ENCODE measurements around the gene KERA. TPM values are rescaled to one million over a fixed set of nuclear protein-coding genes. Genes with fewer than 3 reads are reported as not detected.

The KERA gene
- total RNA-seq = not detected

GRCh38 chr12:91057368-91058165 lies at the start of gene KERA:
KERA (minus strand) TSS chr12:91058024; CDS start chr12:91056281, 1,743 bp downstream.
- TF ChIP-seq POLR2A (IDR thresholded peaks at IDR 0.05) = no peak
- H3K27me3 ChIP-seq = no peaks in the 10 kb centered on the region

GRCh38 chr12:91106283-91106682 lies 48.5 kb upstream of the KERA start:
- H3K4me3 ChIP-seq = no peak overlapping the region

More at GRCh38 chr12:91057368-91058165, at the start of gene KERA:
- Histone ChIP-seq H3K4me3 (no peak within 1 kb of the TSS), H3K9me3 (no peaks in the 10 kb centered on the region), H3K36me3 (no peaks in the 10 kb centered on the region), H3K4me1 (no peaks in the 10 kb centered on the region), H3K27ac (no peak within 1 kb of the TSS)
- 27% methylated on average over 9 of the region's 9 CpGs for WGBS
- no peak for DNase-seq (ENCODE audit: low spot score in 2 of 2)

GRCh38 chr12:91105807-91106206 lies 48.0 kb upstream of the KERA start:
- Histone ChIP-seq H3K27me3 (no peaks in the 10 kb centered on the region), H3K36me3 (no peaks in the 10 kb centered on the region), H3K4me3 (no peak overlapping the region), H3K4me1 (no peaks in the 10 kb centered on the region), H3K27ac (peak overlapping the region; percentile 6), H3K9me3 (no peaks in the 10 kb centered on the region)
- DNase-seq (ENCODE audit: low spot score in 2 of 2) = no peak
- TF ChIP-seq POLR2A (IDR thresholded peaks at IDR 0.05) = no peak
- no peak for TF ChIP-seq CTCF (IDR thresholded peaks at IDR 0.05)
- TF ChIP-seq EP300 (IDR thresholded peaks at IDR 0.05) = no peak
- WGBS = 62% methylated on average over 5 of the region's 5 CpGs

More at GRCh38 chr12:91106283-91106682, 48.5 kb upstream of the KERA start:
- H3K4me1 ChIP-seq = peaks cover 4% of the 10 kb centered on the region
- TF ChIP-seq EP300 (IDR thresholded peaks at IDR 0.05) (no peak), POLR2AphosphoS5 (IDR thresholded peaks at IDR 0.05) (no peak), CTCF (IDR thresholded peaks at IDR 0.05) (no peak), POLR2A (IDR thresholded peaks at IDR 0.05) (no peak)
- no peaks in the 10 kb centered on the region for H3K9me3 ChIP-seq
- H3K36me3 ChIP-seq = no peaks in the 10 kb centered on the region
- DNase-seq (ENCODE audit: low spot score in 2 of 2) = no peak
- H3K27me3 ChIP-seq = no peaks in the 10 kb centered on the region
- H3K27ac ChIP-seq = no peak overlapping the region

GRCh38 chr12:91104812-91105466 lies 47.1 kb upstream of the KERA start:
- Histone ChIP-seq H3K4me1 (no peaks in the 10 kb centered on the region), H3K27ac (no peak overlapping the region), H3K9me3 (no peaks in the 10 kb centered on the region), H3K4me3 (no peak overlapping the region), H3K36me3 (no peaks in the 10 kb centered on the region), H3K27me3 (no peaks in the 10 kb centered on the region)
- WGBS = 67% methylated on average over 1 of the region's 1 CpG
- TF ChIP-seq CTCF (IDR thresholded peaks at IDR 0.05) (no peak), EP300 (IDR thresholded peaks at IDR 0.05) (no peak), POLR2AphosphoS5 (IDR thresholded peaks at IDR 0.05) (no peak), POLR2A (IDR thresholded peaks at IDR 0.05) (no peak)
- no peak for DNase-seq (ENCODE audit: low spot score in 2 of 2)

GRCh38 chr12:91103624-91104023 lies 45.8 kb upstream of the KERA start:
- no peaks in the 10 kb centered on the region for H3K27me3 ChIP-seq
- no peaks in the 10 kb centered on the region for H3K9me3 ChIP-seq
- TF ChIP-seq CTCF (IDR thresholded peaks at IDR 0.05) = no peak
- TF ChIP-seq POLR2AphosphoS5 (IDR thresholded peaks at IDR 0.05) = no peak
- TF ChIP-seq EP300 (IDR thresholded peaks at IDR 0.05) = no peak
- TF ChIP-seq POLR2A (IDR thresholded peaks at IDR 0.05) = no peak
- H3K4me3 ChIP-seq = no peak overlapping the region
- 51% methylated on average over 1 of the region's 1 CpG for WGBS
- no peaks in the 10 kb centered on the region for H3K4me1 ChIP-seq
- no peak overlapping the region for H3K27ac ChIP-seq
- no peak for DNase-seq (ENCODE audit: low spot score in 2 of 2)
- no peaks in the 10 kb centered on the region for H3K36me3 ChIP-seq
